Brain microvascular endothelial cell (primary cell): ENCODE results near the gene YIF1A.
"Not testable (repeated sequence)": the region's sequence is repeated elsewhere in the genome, so short reads cannot be mapped to it uniquely, and the experiment has no call there.

Experiments used
- DNase-seq: peaks from one replicate; pipeline ENCODE4 v3.0.0-alpha.2; 2020
- H3K27ac ChIP-seq: fragments of 250-450 bp; sonication (Bioruptor Pico); 2 replicates; pipeline ENCODE4 v1.5.1; 2020; ENCODE audit warnings: mild to moderate bottlenecking, moderate library complexity
- H3K27me3 ChIP-seq: fragments of 250-450 bp; sonication (Bioruptor Pico); replicated peaks from 2 replicates; pipeline ENCODE4 v1.5.1; 2020; ENCODE audit warnings: mild to moderate bottlenecking
- H3K36me3 ChIP-seq: fragments of 250-450 bp; sonication (Bioruptor Pico); replicated peaks from 2 replicates; pipeline ENCODE4 v1.5.1; 2020; ENCODE audit warnings: mild to moderate bottlenecking
- H3K4me3 ChIP-seq: 2 replicates; pipeline ENCODE4 v1.5.1; 2011; ENCODE audit warnings: low read depth, mild to moderate bottlenecking, control low read depth, low read length, moderate library complexity
- in situ Hi-C: cut with HindIII; loops from 2 replicates; pipeline ENCODE4 v1.10.0; 2017; ENCODE audit warnings: low sequenced_read_pairs, low pct_ligation_motif_present
- TF ChIP-seq, protein P1 (sequence below): IDR thresholded peaks from 2 replicates; pipeline ENCODE4 v1.5.1; 2011; ENCODE audit warnings: low read depth, mild to moderate bottlenecking, moderate library complexity, low read length, control low read depth, inconsistent platforms; ENCODE audit errors: missing control alignments

YIF1A gene

DNA sequence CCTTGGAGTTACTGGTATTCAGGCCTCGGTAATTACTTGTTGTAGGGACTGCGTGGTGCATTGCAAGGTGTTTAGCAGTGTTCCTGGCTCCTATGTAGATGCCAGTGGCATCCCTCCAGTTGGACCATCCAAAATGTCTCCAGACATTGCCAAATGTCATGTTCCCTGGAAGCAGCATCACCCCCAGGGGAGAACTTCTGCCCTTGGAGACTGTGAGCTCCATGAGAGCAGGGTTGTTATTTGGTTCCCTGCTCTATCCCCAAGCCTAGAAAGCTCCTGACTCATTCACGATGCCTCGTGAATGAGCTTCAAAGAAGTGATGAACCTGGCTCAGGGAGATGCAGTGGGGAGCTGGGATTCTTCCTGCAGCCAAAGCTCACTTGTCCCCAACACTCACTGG is 32.7 kb upstream of the YIF1A start:
- in situ Hi-C loops: no loop called here
- H3K27ac ChIP-seq: no peak overlapping the region
- TF ChIP-seq, protein P1, sequence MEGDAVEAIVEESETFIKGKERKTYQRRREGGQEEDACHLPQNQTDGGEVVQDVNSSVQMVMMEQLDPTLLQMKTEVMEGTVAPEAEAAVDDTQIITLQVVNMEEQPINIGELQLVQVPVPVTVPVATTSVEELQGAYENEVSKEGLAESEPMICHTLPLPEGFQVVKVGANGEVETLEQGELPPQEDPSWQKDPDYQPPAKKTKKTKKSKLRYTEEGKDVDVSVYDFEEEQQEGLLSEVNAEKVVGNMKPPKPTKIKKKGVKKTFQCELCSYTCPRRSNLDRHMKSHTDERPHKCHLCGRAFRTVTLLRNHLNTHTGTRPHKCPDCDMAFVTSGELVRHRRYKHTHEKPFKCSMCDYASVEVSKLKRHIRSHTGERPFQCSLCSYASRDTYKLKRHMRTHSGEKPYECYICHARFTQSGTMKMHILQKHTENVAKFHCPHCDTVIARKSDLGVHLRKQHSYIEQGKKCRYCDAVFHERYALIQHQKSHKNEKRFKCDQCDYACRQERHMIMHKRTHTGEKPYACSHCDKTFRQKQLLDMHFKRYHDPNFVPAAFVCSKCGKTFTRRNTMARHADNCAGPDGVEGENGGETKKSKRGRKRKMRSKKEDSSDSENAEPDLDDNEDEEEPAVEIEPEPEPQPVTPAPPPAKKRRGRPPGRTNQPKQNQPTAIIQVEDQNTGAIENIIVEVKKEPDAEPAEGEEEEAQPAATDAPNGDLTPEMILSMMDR: no peak
- H3K36me3 ChIP-seq: no peaks in the 10 kb centered on the region
- no peak for DNase-seq
- H3K27me3 ChIP-seq: no peaks in the 10 kb centered on the region
- no peak overlapping the region for H3K4me3 ChIP-seq

DNA sequence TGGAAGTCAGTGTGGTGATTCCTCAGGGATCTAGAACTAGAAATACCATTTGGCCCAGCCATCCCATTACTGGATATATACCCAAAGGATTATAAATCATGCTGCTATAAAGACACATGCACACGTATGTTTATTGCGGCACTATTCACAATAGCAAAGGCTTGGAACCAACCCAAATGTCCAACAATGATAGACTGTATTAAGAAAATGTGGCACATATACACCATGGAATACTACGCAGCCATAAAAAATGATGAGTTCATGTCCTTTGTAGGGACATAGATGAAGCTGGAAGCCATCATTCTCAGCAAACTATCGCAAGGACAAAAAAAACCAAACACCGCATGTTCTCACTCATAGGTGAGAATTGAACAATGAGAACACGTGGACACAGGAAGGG is 31.8 kb upstream of the YIF1A start:
- H3K27ac ChIP-seq, H3K27me3 ChIP-seq, H3K4me3 ChIP-seq, DNase-seq, H3K36me3 ChIP-seq, in situ Hi-C loops: not testable (repeated sequence)

DNA sequence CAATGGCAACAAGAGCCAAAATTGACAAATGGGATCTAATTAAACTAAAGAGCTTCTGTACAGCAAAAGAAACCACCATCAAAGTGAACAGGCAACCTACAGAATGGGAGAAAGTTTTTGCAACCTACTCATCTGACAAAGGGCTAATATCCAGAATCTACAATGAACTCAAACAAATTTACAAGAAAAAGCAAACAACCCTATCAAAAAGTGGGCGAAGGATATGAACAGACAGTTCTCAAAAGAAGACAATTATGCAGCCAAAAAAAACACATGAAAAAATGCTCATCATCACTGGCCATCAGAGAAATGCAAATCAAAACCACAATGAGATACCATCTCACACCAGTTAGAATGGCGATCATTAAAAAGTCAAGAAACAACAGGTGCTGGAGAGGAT is 31.3 kb upstream of the YIF1A start:
- H3K27me3 ChIP-seq, H3K4me3 ChIP-seq, in situ Hi-C loops, DNase-seq, H3K36me3 ChIP-seq, H3K27ac ChIP-seq: not testable (repeated sequence)

DNA sequence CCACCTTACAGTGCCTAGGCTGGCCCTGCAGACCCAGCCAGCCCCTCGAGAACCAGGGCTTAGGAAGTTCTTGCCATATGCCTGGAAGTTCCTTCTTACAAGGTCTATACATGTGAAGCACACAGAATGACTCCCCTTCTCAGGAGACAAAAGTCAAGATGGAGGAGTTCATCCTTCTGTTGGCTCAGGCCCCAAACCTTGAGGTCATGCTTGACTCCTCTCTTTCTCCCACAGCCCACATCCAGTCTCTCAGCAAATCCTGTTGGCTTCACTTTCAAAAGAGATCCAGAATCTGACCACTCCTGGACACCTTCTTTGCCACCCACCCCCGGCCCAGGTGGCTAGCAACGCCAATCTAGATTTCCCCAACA is 29.6 kb upstream of the YIF1A start:
- in situ Hi-C loops: no loop called here
- no peak for DNase-seq
- Histone ChIP-seq H3K4me3 (no peak overlapping the region), H3K27me3 (no peaks in the 10 kb centered on the region), H3K36me3 (no peaks in the 10 kb centered on the region), H3K27ac (peak overlapping the region; percentile 88)
- TF ChIP-seq, protein P1: no peak

DNA sequence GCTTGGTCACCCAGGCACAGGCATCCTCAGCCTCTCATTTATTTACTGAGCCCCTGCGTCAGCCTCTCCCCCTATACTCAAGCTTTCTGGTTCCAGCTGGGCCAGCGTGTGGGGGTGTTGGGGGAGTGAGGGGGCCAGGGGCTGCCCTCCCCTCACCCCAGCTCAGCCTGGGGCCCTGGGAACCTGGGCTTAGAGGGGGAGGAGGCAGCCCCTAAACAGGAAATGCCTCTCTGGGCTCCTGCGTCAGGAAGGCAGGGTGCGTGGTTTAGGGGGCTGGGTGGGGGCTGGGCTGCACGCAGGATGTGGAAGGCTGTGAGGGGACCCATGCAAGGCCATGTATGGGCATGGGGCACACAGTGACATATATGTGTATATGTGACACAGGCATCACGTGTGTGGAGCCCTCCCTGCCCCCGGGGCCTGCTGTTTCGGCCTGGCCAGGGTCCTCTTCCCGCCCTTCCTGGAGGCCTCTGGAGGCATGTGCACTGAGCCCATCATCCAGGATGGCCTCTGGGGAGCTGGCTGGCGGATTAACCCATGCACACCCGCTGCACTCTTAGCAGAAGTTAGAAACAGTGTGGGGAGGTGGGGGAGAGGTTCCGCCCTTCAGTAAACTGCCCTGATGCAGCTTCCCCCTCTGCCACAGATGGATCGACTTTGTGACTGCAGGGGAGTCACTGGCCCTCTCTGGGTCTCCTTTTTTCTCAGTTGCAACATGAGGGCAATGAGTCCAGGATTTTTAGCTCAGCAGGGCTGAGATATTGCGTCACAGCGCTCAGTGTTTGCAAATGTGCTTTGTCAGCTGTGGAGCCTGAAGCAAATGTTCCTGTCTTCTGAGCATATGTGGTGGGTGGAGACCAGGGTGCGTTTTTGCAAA is 29.0 kb upstream of the YIF1A start:
- Histone ChIP-seq H3K36me3 (no peaks in the 10 kb centered on the region), H3K27ac (peak overlapping the region; percentile 88), H3K4me3 (no peak overlapping the region), H3K27me3 (no peaks in the 10 kb centered on the region)
- DNase-seq: peak; percentile 75
- TF ChIP-seq, protein P1: no peak
- in situ Hi-C loops: no loop called here

DNA sequence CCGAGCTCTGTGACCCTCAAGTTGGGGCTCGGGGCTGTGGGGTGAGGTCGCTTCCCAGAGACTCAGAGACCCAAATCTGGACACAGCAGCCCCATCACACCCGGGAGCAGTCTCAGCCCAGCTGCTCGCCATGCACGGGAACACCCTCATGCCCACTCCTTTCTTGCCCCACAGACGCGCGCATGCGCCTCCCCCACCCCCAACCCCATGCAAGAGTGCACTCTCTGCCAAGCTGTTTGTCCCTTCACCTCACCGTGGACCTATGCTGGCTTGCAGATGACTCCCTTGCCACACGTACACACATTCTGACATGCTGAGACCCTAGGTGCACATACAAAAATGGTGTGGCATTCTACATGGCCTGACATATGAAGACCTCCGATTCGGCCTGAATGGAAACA is 28.4 kb upstream of the YIF1A start:
- Histone ChIP-seq H3K27me3 (no peaks in the 10 kb centered on the region), H3K36me3 (no peaks in the 10 kb centered on the region), H3K4me3 (peak overlapping the region; percentile 12), H3K27ac (peak overlapping the region; percentile 88)
- TF ChIP-seq, protein P1: no peak
- DNase-seq: peak; percentile 36
- in situ Hi-C loops: no loop called here

DNA sequence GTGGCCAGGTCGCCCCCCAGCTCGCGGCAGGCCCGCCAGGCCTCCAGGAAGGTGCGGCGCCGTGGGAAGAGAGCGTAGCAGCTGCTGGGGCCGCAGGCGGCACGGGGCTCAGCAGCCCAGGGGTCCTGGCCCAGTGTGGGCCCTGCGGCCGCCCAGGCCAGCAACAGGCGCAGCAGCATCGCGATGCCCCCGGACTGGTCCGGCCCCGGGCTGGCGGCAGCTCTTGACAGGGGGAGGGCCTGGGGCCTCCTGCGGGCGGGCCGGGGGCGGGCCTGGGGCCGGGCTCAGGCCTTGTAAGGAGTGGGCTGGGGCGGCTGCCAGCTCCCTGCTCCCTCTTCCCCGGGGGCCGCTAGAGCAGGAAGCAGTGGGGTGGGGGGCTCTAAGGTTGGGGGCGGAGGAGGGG is 27.9 kb upstream of the YIF1A start, which contains the start of gene CD248:
TSS of gene CD248 (minus strand) at position 196 of the 403 bp plus-strand sequence. CDS start at position 179, 17 bp downstream.
- peak within 1 kb of the TSS; percentile 88 for H3K27ac ChIP-seq
- H3K4me3 ChIP-seq: peak within 1 kb of the TSS; percentile 54
- in situ Hi-C loops: no loop called here
- TF ChIP-seq, protein P1: no peak
- no peaks in the 10 kb centered on the region for H3K27me3 ChIP-seq
- DNase-seq: peak; percentile 47
- no peaks in the 10 kb centered on the region for H3K36me3 ChIP-seq
